Cardiac fibroblast (primary cell): ENCODE measurements around the gene TRPV4.

Source experiments
- DNase-seq, 2 donors: peaks; one replicate each; pipeline versions ENCODE4 v3.0.0 to v3.0.0-alpha.2; 2010; ENCODE audit warnings: low read depth in 2 of 2
- H3K4me3 ChIP-seq, 2 donors: replicated peaks in 1 of 2; 1 replicate in 1 of 2; 2 replicates in 1 of 2; pipeline ENCODE4 v1.5.1; 2011; ENCODE audit warnings: low read depth in 2 of 2, low read length in 2 of 2, mild to moderate bottlenecking in 2 of 2, moderate library complexity in 1 of 2
- CTCF ChIP-seq: IDR thresholded peaks from one replicate; pipeline ENCODE4 v1.5.1; 2011; ENCODE audit warnings: low read depth, mild to moderate bottlenecking, low read length, inconsistent platforms

Gene TRPV4

DNA sequence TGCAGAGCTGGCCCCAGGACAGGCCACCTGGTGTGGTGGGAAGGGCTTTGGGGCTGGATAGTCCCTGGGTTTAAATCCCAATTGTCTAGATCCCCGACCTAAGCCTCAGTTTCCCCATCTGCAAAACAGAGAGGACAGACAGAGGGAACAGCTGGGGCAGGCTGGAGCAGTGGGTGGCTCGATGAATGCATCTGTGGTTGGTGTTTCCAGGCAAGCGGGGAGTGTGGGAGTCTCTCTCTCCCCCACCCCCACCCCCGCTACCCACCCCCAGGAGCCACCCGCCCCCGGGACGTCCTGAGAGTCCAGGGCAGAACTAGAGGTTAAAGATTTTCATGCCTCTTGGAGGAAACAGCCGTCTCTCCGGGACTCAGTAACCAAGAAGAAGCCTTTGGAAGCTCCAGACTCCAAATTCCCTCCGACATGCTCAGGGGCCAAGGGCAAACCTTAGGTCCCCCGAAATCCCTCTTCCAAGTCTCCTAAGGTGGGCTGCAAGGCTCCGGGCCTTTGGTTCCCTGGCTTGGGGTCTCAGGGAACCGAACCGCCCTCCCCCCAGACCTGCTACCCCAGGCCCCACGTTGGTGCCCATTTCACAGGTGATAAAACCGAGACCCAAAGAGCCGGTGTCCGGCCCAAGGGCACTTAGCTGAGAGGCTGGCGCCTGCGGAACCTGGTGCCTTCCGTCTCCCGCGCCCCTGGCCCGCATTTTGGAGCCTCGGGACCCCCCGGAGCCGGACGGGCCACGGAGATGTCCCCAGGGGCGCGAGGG is 474 bp downstream of the TRPV4 start:
- no peak for TF ChIP-seq CTCF
- H3K4me3 ChIP-seq: peak overlapping the region; percentile 61 to 62
- DNase-seq: no peak

GRCh38 chr12:109831929-109832328 is 1.3 kb downstream of the TRPV4 start:
- no peak for DNase-seq
- no peak for TF ChIP-seq CTCF
- no peak overlapping the region for H3K4me3 ChIP-seq

DNA sequence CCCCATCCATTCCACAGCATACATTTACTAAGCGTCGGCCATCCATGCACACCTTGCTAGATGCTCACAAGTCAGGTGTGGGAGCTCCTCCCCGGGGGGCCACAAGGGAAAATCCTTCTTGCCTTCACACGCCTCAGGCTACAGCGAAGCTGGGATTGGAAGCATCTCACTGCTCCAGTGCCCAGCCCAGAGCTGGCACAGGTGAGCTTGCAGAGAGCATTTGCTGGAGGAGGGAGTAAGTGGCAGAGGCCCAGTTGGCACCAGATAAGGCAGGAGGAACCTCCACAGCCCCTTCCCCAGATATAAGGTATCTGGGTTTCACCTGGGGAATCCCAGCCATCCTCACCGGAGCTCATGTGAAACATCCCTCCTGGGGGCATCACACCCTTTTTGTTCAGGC is 1.8 kb downstream of the TRPV4 start:
- H3K4me3 ChIP-seq: no peak overlapping the region
- no peak for DNase-seq
- no peak for TF ChIP-seq CTCF

- DNase-seq: no peak
- TF ChIP-seq CTCF: no peak
- H3K4me3 ChIP-seq: no peak overlapping the region
Measured at GRCh38 chr12:109830718-109831117, 2.5 kb downstream of the TRPV4 start.

GRCh38 chr12:109830267-109830666 is 2.9 kb downstream of the TRPV4 start:
- no peak overlapping the region for H3K4me3 ChIP-seq
- no peak for DNase-seq
- no peak for TF ChIP-seq CTCF

GRCh38 chr12:109829667-109830066 is 3.5 kb downstream of the TRPV4 start:
- no peak overlapping the region for H3K4me3 ChIP-seq
- TF ChIP-seq CTCF: no peak
- no peak for DNase-seq
